Spleen (tissue), 7 donors: ENCODE measurements around the gene ATP5F1E.

Source experiments
- CTCF ChIP-seq, 11 experiments: fragments of 200-600 bp in 7 of 11; fragments of 450-650 bp in 4 of 11; sonication (generic) in 4 of 11; IDR thresholded peaks in 8 of 11; conservative IDR thresholded peaks in 3 of 11; 1 replicate in 7 of 11; 2 replicates in 4 of 11; pipeline versions ENCODE4 v1.4.0 to v1.8.0; 2016 to 2021; ENCODE audit warnings: antibody characterized with exemption in 11 of 11, inconsistent platforms in 4 of 11, mild to moderate bottlenecking in 1 of 11
- POLR2A ChIP-seq, 3 donors: fragments of 450-650 bp; IDR thresholded peaks; one replicate each; pipeline ENCODE4 v1.5.1; 2017; ENCODE audit warnings: antibody characterized with exemption in 3 of 3, mild to moderate bottlenecking in 1 of 3
- donor health status: DM: no; HTN: no; CAD: no; lungs with moderate emphysema.
- donor health status: DM: no; HTN: no; CAD: no.
- donor health status: DM: no; HTN: no; CAD: no.

DNA sequence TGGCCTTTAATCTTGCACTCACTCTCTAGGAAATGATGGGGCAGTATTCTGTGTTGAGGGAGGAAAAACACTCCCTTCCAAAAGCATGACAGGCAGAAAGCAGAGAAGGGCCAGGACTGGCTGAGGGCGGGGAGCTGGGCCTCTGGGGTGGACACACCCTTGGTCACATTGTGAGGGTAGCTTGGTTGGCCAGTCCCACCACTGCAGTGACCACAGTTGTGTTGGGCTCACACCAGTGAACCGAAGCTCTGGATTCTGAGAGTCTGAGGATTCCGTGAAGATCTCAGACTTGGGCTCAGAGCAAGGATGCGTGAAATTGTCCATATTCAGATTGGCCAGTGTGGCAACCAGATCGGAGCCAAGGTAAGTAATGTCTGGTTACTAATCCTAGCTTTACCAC is 12.9 kb downstream of the ATP5F1E start, which contains the start of gene TUBB1:
- TF ChIP-seq POLR2A (IDR thresholded peaks at IDR 0.05) (no peak), CTCF (IDR thresholded peaks at IDR 0.05 in 8 of 11, conservative IDR thresholded peaks at IDR 0.05 in 3 of 11) (no peak)
